ENCODE data around the gene RNF4. TPM values are rescaled to one million over a fixed set of nuclear protein-coding genes. Genes with fewer than 3 reads are reported as not detected.
"Not testable (repeated sequence)": the region's sequence is repeated elsewhere in the genome, so short reads cannot be mapped to it uniquely, and the experiment has no call there.

RNF4 gene
- total and polyA plus RNA-seq, 2 experiments from 2014 or later: 56.8 to 58.7 TPM

- peak overlapping the region; percentile 95 for H3K27ac ChIP-seq
- H3K4me3 ChIP-seq: peak overlapping the region; percentile 65
- no peaks in the 10 kb centered on the region for H3K9me3 ChIP-seq (ENCODE audit: low read depth)
- peaks cover 10% of the 10 kb centered on the region for H3K4me1 ChIP-seq (ENCODE audit: low read depth)
- H3K36me3 ChIP-seq: no peaks in the 10 kb centered on the region
- H3K27me3 ChIP-seq: no peaks in the 10 kb centered on the region
- peak; percentile 42 to 62 for DNase-seq (ENCODE audit: low read depth in 1 of 2, low spot score in 1 of 2)
- no peak for TF ChIP-seq CTCF (IDR thresholded peaks at IDR 0.05; ENCODE audit: low read depth, low read length)
Observed at GRCh38 chr4:2537011-2537830, 68.3 kb downstream of the RNF4 start.

GRCh38 chr4:2543580-2544191 lies 74.8 kb downstream of the RNF4 start:
- H3K27ac ChIP-seq; H3K27me3 ChIP-seq; H3K36me3 ChIP-seq; H3K9me3 ChIP-seq (ENCODE audit: low read depth); H3K4me3 ChIP-seq; H3K4me1 ChIP-seq (ENCODE audit: low read depth); DNase-seq (ENCODE audit: low read depth in 1 of 2, low spot score in 1 of 2): not testable (repeated sequence)

- H3K4me3 ChIP-seq: no peak overlapping the region
- no peak for TF ChIP-seq CTCF (IDR thresholded peaks at IDR 0.05; ENCODE audit: low read depth, low read length)
- no peaks in the 10 kb centered on the region for H3K27me3 ChIP-seq
- H3K4me1 ChIP-seq (ENCODE audit: low read depth): no peaks in the 10 kb centered on the region
- no peaks in the 10 kb centered on the region for H3K36me3 ChIP-seq
- H3K27ac ChIP-seq: no peak overlapping the region
- H3K9me3 ChIP-seq (ENCODE audit: low read depth): no peaks in the 10 kb centered on the region
- no peak for DNase-seq (ENCODE audit: low read depth in 1 of 2, low spot score in 1 of 2)
Observed at GRCh38 chr4:2545321-2546013, 76.6 kb downstream of the RNF4 start.

GRCh38 chr4:2546286-2546823 lies 77.4 kb downstream of the RNF4 start:
- TF ChIP-seq CTCF (IDR thresholded peaks at IDR 0.05; ENCODE audit: low read depth, low read length): no peak
- no peaks in the 10 kb centered on the region for H3K9me3 ChIP-seq (ENCODE audit: low read depth)
- no peaks in the 10 kb centered on the region for H3K27me3 ChIP-seq
- no peak for DNase-seq (ENCODE audit: low read depth in 1 of 2, low spot score in 1 of 2)
- H3K4me3 ChIP-seq: no peak overlapping the region
- no peaks in the 10 kb centered on the region for H3K4me1 ChIP-seq (ENCODE audit: low read depth)
- H3K36me3 ChIP-seq: no peaks in the 10 kb centered on the region
- H3K27ac ChIP-seq: no peak overlapping the region

GRCh38 chr4:2546961-2547691 lies 78.2 kb downstream of the RNF4 start:
- not testable (repeated sequence) for H3K9me3 ChIP-seq (ENCODE audit: low read depth); H3K4me3 ChIP-seq; H3K4me1 ChIP-seq (ENCODE audit: low read depth); H3K36me3 ChIP-seq; H3K27me3 ChIP-seq; H3K27ac ChIP-seq; DNase-seq (ENCODE audit: low read depth in 1 of 2, low spot score in 1 of 2)

GRCh38 chr4:2551118-2551517 lies 82.2 kb downstream of the RNF4 start:
- H3K27me3 ChIP-seq: no peaks in the 10 kb centered on the region
- TF ChIP-seq CTCF (IDR thresholded peaks at IDR 0.05; ENCODE audit: low read depth, low read length): no peak

More at GRCh38 chr4:2551118-2551517, 82.2 kb downstream of the RNF4 start:
- H3K4me1 ChIP-seq (ENCODE audit: low read depth): no peaks in the 10 kb centered on the region
- H3K4me3 ChIP-seq: no peak overlapping the region
- no peaks in the 10 kb centered on the region for H3K9me3 ChIP-seq (ENCODE audit: low read depth)
- no peak for DNase-seq (ENCODE audit: low read depth in 1 of 2, low spot score in 1 of 2)
- no peaks in the 10 kb centered on the region for H3K36me3 ChIP-seq
- H3K27ac ChIP-seq: no peak overlapping the region
